ENCODE results near the gene SPAG16.

The SPAG16 gene

DNA sequence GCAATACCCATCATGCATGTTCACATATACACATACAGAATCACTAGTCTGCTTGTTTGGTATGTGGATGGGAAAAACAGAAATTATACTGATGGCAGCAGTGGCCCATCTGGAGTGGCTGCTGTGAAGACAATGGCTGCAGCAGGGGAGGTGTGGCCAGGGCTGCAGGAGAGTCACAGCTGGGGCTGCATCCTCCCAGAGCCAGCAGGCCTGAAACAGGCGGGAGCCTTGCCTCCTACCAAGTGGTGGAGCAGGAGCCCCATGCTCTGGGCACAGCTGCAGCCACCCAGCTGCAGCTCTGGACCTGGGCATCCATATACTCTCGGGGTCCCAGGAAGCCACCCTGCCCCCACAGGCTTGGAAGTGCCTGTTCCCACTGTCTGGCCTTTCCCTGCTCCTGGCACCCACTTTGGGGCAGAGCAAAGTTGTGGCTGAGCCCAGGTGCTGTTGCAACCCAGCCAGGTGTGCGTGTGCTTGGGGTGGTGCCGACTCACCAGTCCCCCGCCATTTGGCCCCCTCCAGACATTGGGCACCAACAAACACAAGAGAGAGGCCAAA lies 136.6 kb downstream of the SPAG16 start:
- TF ChIP-seq, protein P1, sequence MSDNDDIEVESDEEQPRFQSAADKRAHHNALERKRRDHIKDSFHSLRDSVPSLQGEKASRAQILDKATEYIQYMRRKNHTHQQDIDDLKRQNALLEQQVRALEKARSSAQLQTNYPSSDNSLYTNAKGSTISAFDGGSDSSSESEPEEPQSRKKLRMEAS (IDR thresholded peaks at IDR 0.05), result no peak

DNA sequence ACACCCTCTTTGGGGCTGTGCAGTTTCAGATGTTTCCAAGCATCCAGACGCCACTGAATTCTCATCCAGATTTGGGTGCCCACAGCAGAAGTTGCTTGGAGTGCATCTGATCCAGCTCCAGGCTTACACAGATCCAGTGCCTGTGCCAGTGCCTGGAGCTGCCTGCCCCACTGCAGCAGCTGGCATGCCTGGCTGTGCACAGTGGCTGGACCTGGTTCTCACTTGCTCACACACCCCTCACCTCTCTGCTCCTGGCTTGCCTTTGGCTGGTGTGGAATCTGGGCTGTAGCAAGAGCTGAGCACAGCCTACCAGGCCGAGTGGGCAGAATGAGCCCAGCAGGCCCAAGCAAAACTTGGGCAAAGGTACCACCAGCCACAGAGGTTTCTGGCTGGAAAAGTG lies 137.9 kb downstream of the SPAG16 start:
- no peak for TF ChIP-seq RAD21 (IDR thresholded peaks at IDR 0.05; ENCODE audit: low read depth)
- TF ChIP-seq YY1 (IDR thresholded peaks at IDR 0.05; ENCODE audit: low read depth), result no peak
- TF ChIP-seq, protein P2, sequence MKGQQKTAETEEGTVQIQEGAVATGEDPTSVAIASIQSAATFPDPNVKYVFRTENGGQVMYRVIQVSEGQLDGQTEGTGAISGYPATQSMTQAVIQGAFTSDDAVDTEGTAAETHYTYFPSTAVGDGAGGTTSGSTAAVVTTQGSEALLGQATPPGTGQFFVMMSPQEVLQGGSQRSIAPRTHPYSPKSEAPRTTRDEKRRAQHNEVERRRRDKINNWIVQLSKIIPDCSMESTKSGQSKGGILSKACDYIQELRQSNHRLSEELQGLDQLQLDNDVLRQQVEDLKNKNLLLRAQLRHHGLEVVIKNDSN (IDR thresholded peaks at IDR 0.05), result no peak
- no peak for TF ChIP-seq TAF1 (IDR thresholded peaks at IDR 0.05; ENCODE audit: low read depth)
- no peak for TF ChIP-seq CREB1 (IDR thresholded peaks at IDR 0.05; ENCODE audit: low read depth)
- TF ChIP-seq ZBTB7A (IDR thresholded peaks at IDR 0.05; ENCODE audit: low read depth), result no peak
- TF ChIP-seq TCF12 (IDR thresholded peaks at IDR 0.05; ENCODE audit: low read depth), result no peak
- TF ChIP-seq TEAD4 (IDR thresholded peaks at IDR 0.05), result no peak
- TF ChIP-seq, protein P1 (IDR thresholded peaks at IDR 0.05), result no peak
- TF ChIP-seq, protein P3, sequence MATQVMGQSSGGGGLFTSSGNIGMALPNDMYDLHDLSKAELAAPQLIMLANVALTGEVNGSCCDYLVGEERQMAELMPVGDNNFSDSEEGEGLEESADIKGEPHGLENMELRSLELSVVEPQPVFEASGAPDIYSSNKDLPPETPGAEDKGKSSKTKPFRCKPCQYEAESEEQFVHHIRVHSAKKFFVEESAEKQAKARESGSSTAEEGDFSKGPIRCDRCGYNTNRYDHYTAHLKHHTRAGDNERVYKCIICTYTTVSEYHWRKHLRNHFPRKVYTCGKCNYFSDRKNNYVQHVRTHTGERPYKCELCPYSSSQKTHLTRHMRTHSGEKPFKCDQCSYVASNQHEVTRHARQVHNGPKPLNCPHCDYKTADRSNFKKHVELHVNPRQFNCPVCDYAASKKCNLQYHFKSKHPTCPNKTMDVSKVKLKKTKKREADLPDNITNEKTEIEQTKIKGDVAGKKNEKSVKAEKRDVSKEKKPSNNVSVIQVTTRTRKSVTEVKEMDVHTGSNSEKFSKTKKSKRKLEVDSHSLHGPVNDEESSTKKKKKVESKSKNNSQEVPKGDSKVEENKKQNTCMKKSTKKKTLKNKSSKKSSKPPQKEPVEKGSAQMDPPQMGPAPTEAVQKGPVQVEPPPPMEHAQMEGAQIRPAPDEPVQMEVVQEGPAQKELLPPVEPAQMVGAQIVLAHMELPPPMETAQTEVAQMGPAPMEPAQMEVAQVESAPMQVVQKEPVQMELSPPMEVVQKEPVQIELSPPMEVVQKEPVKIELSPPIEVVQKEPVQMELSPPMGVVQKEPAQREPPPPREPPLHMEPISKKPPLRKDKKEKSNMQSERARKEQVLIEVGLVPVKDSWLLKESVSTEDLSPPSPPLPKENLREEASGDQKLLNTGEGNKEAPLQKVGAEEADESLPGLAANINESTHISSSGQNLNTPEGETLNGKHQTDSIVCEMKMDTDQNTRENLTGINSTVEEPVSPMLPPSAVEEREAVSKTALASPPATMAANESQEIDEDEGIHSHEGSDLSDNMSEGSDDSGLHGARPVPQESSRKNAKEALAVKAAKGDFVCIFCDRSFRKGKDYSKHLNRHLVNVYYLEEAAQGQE (IDR thresholded peaks at IDR 0.05; ENCODE audit: low read depth), result no peak
- no peak for TF ChIP-seq CEBPB (IDR thresholded peaks at IDR 0.05)
- TF ChIP-seq EGR1 (IDR thresholded peaks at IDR 0.05), result no peak
- TF ChIP-seq EP300 (IDR thresholded peaks at IDR 0.05; ENCODE audit: borderline replicate concordance), result no peak

DNA sequence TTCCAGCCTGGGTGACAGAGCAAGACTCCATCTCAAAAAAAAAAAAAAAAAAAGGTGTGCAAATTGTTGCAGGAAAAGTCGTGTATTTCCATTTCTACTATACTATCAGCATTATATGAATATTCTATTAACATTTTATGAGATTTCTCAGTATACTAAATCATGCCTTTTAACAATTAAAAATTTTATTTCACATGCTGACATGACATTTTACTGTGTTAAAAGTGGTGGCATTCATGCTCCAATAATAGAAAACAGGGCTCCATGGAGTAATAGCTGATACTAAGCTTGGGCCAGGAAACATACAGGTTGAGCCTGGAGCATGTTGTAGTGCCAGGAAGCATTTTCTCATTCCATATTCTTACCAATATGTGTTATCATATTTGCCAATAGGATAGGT lies 141.4 kb downstream of the SPAG16 start:
- TF ChIP-seq TAF1 (IDR thresholded peaks at IDR 0.05; ENCODE audit: low read depth), result no peak
- TF ChIP-seq TCF12 (IDR thresholded peaks at IDR 0.05; ENCODE audit: low read depth), result no peak
- TF ChIP-seq, protein P3 (IDR thresholded peaks at IDR 0.05; ENCODE audit: low read depth), result no peak
- TF ChIP-seq YY1 (IDR thresholded peaks at IDR 0.05; ENCODE audit: low read depth), result no peak
- no peak for TF ChIP-seq EGR1 (IDR thresholded peaks at IDR 0.05)
- TF ChIP-seq EP300 (IDR thresholded peaks at IDR 0.05; ENCODE audit: borderline replicate concordance), result no peak
- TF ChIP-seq, protein P1 (IDR thresholded peaks at IDR 0.05), result no peak
- no peak for TF ChIP-seq NFIC (IDR thresholded peaks at IDR 0.05)
- TF ChIP-seq, protein P2 (IDR thresholded peaks at IDR 0.05), result no peak
- TF ChIP-seq TEAD4 (IDR thresholded peaks at IDR 0.05), result no peak
- no peak for TF ChIP-seq RAD21 (IDR thresholded peaks at IDR 0.05; ENCODE audit: low read depth)
- no peak for TF ChIP-seq CEBPB (IDR thresholded peaks at IDR 0.05)

DNA sequence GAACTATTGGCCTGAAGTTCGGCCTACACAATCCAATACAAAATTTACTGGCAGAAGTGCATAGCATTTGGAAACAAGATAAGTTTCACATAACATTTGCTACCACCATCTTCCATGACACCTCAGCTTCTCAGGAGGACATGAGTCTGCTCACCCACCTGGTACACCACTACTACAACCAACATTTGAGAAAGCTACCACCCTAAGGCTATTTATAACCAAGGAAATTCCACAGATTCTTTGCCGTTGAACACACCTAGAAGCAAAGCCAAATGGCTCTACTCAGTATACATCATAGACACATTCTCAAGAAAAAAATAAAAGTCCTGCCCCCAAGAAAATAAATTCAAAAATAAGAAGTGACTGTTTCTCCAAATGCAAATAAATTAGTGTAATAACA lies 145.3 kb downstream of the SPAG16 start:
- TF ChIP-seq NFIC (IDR thresholded peaks at IDR 0.05) (no peak), TEAD4 (IDR thresholded peaks at IDR 0.05) (0 out of 2 replicates have a peak, but pooled peaks have one; percentile 49)

DNA sequence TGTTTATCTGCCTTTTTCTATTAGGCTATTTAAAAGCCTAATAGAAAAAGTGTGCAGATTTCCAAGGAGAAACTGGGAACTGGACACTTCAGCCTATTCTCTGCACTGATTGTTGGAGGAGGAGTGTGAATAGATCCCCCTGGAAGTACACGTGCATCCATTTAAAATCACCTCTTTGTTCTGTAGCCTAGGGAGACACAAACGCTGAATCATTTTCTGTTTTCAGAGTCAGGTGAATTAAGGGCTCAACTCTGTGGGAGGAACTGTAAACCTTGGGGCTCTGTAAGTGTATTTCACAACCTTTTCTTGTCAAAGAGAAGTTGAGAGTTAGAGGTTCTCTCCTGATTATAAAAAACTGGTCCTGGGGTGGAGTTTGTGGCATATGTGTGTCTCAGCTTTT lies 159.7 kb downstream of the SPAG16 start:
- TF ChIP-seq EP300 (IDR thresholded peaks at IDR 0.05; ENCODE audit: borderline replicate concordance) (no peak), ZBTB7A (IDR thresholded peaks at IDR 0.05; ENCODE audit: low read depth) (no peak), TCF12 (IDR thresholded peaks at IDR 0.05; ENCODE audit: low read depth) (no peak), FOXM1 (IDR thresholded peaks at IDR 0.05; ENCODE audit: borderline replicate concordance, low read depth) (no peak), NFIC (IDR thresholded peaks at IDR 0.05) (no peak), CEBPB (IDR thresholded peaks at IDR 0.05) (no peak), TEAD4 (IDR thresholded peaks at IDR 0.05) (no peak), RAD21 (IDR thresholded peaks at IDR 0.05; ENCODE audit: low read depth) (no peak), CREB1 (IDR thresholded peaks at IDR 0.05; ENCODE audit: low read depth) (no peak), TAF1 (IDR thresholded peaks at IDR 0.05; ENCODE audit: low read depth) (no peak), EGR1 (IDR thresholded peaks at IDR 0.05) (no peak)
- TF ChIP-seq, protein P1 (IDR thresholded peaks at IDR 0.05), result no peak
- TF ChIP-seq, protein P3 (IDR thresholded peaks at IDR 0.05; ENCODE audit: low read depth), result no peak
- TF ChIP-seq, protein P2 (IDR thresholded peaks at IDR 0.05), result no peak

All from Ishikawa (cell line).